Testis (tissue), 2 donors: ENCODE data around the gene PPBP.

Experiments used
- CTCF ChIP-seq, 3 experiments: fragments of 450-650 bp in 2 of 3; fragments of 200-600 bp in 1 of 3; sonication (generic) in 1 of 3; IDR thresholded peaks; one replicate each; pipeline ENCODE4 v1.5.1; 2016 to 2019; ENCODE audit warnings: antibody characterized with exemption in 3 of 3, mild to moderate bottlenecking in 2 of 3, moderate library complexity in 1 of 3
- POLR2A ChIP-seq: fragments of 450-650 bp; IDR thresholded peaks from one replicate; pipeline ENCODE4 v1.6.1; 2017; ENCODE audit warnings: antibody characterized with exemption, mild to moderate bottlenecking, moderate library complexity

DNA sequence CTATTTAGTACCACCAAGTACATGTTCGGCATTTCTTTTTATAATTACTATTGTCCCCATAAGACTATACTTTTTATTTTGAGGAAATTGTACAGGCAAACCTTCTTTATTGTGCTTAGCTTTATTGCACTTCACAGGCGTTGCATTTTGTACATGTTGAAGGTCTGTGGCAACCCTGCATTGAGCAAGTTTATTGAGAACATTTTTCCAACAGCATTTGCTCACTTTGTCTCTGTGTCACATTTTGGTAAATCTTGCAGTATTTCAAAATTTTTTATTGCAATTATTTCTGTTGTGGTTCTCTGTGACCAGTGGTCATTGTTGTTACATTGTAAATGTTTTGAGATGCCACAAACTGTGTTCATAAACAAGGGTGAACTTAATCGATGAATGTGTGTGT lies 21.3 kb upstream of the PPBP start:
- no peak for TF ChIP-seq CTCF (IDR thresholded peaks at IDR 0.05)
- TF ChIP-seq POLR2A = no peak
